Bone marrow (tissue), 2 donors: ENCODE data around the gene STAM2.
A peak's percentile ranks its signal among the peaks of the same experiment; 100 is the strongest.
"Not testable (repeated sequence)": the region's sequence is repeated elsewhere in the genome, so short reads cannot be mapped to it uniquely, and the experiment has no call there.

Experiments used
- DNase-seq, 2 donors: peaks; one replicate each; lab custom pipeline; 2025; lab: John Stamatoyannopoulos, UW

The STAM2 gene

GRCh38 chr2:152175368-152176112, at the start of gene STAM2:
TSS of gene STAM2 (minus strand) at chr2:152175763. CDS start at chr2:152175642, 121 bp downstream.
- peak; percentile 81 to 99 for DNase-seq

- DNase-seq: no peak
These were observed 48.4 kb upstream of the STAM2 start for GRCh38 chr2:152223977-152224376.

- DNase-seq: peak in 1 of 2 donors; percentile 6
These were observed 47.5 kb upstream of the STAM2 start for GRCh38 chr2:152222975-152223637.

- no peak for DNase-seq
These were observed 46.3 kb upstream of the STAM2 start for GRCh38 chr2:152221839-152222238.

GRCh38 chr2:152219077-152219828, 43.7 kb upstream of the STAM2 start:
- DNase-seq: no peak

GRCh38 chr2:152201466-152201830, 25.9 kb upstream of the STAM2 start:
- DNase-seq: no peak

GRCh38 chr2:152200565-152201465, 25.3 kb upstream of the STAM2 start:
- peak; percentile 18 to 24 for DNase-seq

GRCh38 chr2:152200101-152200500, 24.5 kb upstream of the STAM2 start:
- no peak for DNase-seq

GRCh38 chr2:152198499-152198898, 22.9 kb upstream of the STAM2 start:
- DNase-seq: no peak

GRCh38 chr2:152197508-152198284, 22.1 kb upstream of the STAM2 start:
- not testable (repeated sequence) for DNase-seq

- peak in 1 of 2 donors; percentile 39 for DNase-seq
These were observed 14.3 kb upstream of the STAM2 start for GRCh38 chr2:152189622-152190495.

GRCh38 chr2:152186808-152187207, 11.2 kb upstream of the STAM2 start:
- not testable (repeated sequence) for DNase-seq

- DNase-seq: no peak
These were observed 10.7 kb upstream of the STAM2 start for GRCh38 chr2:152186262-152186661.

GRCh38 chr2:152183401-152184073, 8.0 kb upstream of the STAM2 start:
- DNase-seq: no peak

- not testable (repeated sequence) for DNase-seq
These were observed 2.1 kb upstream of the STAM2 start for GRCh38 chr2:152177667-152178066.

- no peak for DNase-seq
These were observed 651 bp upstream of the STAM2 start for GRCh38 chr2:152176113-152176714.

GRCh38 chr2:152175012-152175367, 573 bp downstream of the STAM2 start:
- peak in 1 of 2 donors; percentile 44 for DNase-seq

GRCh38 chr2:152174574-152174973, 989 bp downstream of the STAM2 start:
- DNase-seq: no peak

GRCh38 chr2:152173831-152174230, 1.7 kb downstream of the STAM2 start:
- DNase-seq: no peak
